Neural cell (in vitro differentiated cells): ENCODE measurements around the gene ABCG5.

ENCODE experiments used
- EP300 ChIP-seq: fragments of 450-650 bp; conservative IDR thresholded peaks from 2 replicates; pipeline ENCODE4 v1.6.1; 2014; ENCODE audit warnings: antibody characterized with exemption, mild to moderate bottlenecking, moderate library complexity; ENCODE audit not compliant: poor library complexity, severe bottlenecking
- RAD21 ChIP-seq: fragments of 450-650 bp; conservative IDR thresholded peaks from 2 replicates; pipeline ENCODE4 v1.6.1; 2014; ENCODE audit warnings: antibody characterized with exemption, mild to moderate bottlenecking, moderate library complexity
- TF ChIP-seq, protein P1 (sequence below): fragments of 450-650 bp; IDR thresholded peaks from 2 replicates; pipeline ENCODE4 v1.5.1; 2014; ENCODE audit warnings: antibody characterized with exemption, mild to moderate bottlenecking, moderate library complexity; ENCODE audit not compliant: poor library complexity, severe bottlenecking

DNA sequence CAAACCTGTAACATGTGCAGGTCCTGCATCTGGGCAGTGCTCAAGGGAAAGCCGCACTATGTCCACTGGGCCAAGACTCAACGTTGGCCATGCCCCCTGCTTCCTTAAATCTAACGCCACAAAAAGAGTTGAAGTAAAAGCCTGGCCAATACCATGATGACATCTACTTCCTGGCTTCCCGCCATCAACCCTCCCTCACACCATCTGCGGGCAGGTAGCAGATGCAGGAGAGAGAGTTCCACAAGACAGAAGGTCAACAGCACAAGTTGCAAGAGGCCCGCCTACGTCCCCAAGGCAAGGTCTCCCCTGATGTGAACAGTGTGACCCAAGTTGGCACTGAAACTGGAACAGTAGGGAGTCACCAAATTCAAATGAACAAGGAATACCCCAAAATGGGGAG is 48.5 kb upstream of the ABCG5 start:
- TF ChIP-seq, protein P1, sequence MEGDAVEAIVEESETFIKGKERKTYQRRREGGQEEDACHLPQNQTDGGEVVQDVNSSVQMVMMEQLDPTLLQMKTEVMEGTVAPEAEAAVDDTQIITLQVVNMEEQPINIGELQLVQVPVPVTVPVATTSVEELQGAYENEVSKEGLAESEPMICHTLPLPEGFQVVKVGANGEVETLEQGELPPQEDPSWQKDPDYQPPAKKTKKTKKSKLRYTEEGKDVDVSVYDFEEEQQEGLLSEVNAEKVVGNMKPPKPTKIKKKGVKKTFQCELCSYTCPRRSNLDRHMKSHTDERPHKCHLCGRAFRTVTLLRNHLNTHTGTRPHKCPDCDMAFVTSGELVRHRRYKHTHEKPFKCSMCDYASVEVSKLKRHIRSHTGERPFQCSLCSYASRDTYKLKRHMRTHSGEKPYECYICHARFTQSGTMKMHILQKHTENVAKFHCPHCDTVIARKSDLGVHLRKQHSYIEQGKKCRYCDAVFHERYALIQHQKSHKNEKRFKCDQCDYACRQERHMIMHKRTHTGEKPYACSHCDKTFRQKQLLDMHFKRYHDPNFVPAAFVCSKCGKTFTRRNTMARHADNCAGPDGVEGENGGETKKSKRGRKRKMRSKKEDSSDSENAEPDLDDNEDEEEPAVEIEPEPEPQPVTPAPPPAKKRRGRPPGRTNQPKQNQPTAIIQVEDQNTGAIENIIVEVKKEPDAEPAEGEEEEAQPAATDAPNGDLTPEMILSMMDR, result no peak
- TF ChIP-seq EP300, result no peak
- no peak for TF ChIP-seq RAD21
